ENCODE data around the gene NOP56.

- TF ChIP-seq POLR2AphosphoS5 (IDR thresholded peaks at IDR 0.05; ENCODE audit: borderline replicate concordance, low read depth, low read length), result no peak
- TF ChIP-seq EZH2 (IDR thresholded peaks at IDR 0.05), result no peak
- TF ChIP-seq FOXP2 (optimal IDR thresholded peaks at IDR 0.05; ENCODE audit: control extremely low read depth, extremely low read length, insufficient read depth), result no peak
These were observed 35.1 kb downstream of the NOP56 start for GRCh38 chr20:2687514-2687913.

All from SK-N-MC (cell line).